ENCODE measurements around the gene OR10K2.
"Not testable (repeated sequence)": the region's sequence is repeated elsewhere in the genome, so short reads cannot be mapped to it uniquely, and the experiment has no call there.

OR10K2 gene

GRCh38 chr1:158426137-158426536 lies at the start of gene OR10K2:
Gene OR10K2, minus strand, starts transcription at chr1:158426237. Its CDS starts 5,371 bp downstream, at chr1:158420866.
- no peak for DNase-seq

- no peak for DNase-seq
These were observed 45.9 kb upstream of the OR10K2 start, which contains the start of gene OR10R2 for GRCh38 chr1:158471920-158472319. Gene OR10R2, plus strand, starts transcription at chr1:158472220. Its CDS starts 106 bp downstream, at chr1:158472326.

- no peak for DNase-seq
These were observed 35.5 kb upstream of the OR10K2 start, which contains the start of gene OR10K1 for GRCh38 chr1:158461534-158461933. Gene OR10K1, plus strand, starts transcription at chr1:158461834. Its CDS starts 3,728 bp downstream, at chr1:158465562.

- no peak for DNase-seq
These were observed 32.2 kb upstream of the OR10K2 start for GRCh38 chr1:158458263-158458662.

GRCh38 chr1:158457246-158457645 lies 31.2 kb upstream of the OR10K2 start:
- no peak for DNase-seq

- DNase-seq: no peak
These were observed 28.5 kb upstream of the OR10K2 start for GRCh38 chr1:158454537-158454936.

GRCh38 chr1:158445376-158445775 lies 19.3 kb upstream of the OR10K2 start:
- DNase-seq: no peak

- DNase-seq: no peak
These were observed 8.7 kb upstream of the OR10K2 start for GRCh38 chr1:158434741-158435140.

GRCh38 chr1:158430163-158430562 lies 4.1 kb upstream of the OR10K2 start:
- DNase-seq: not testable (repeated sequence)

- DNase-seq: no peak
These were observed 1.0 kb downstream of the OR10K2 start for GRCh38 chr1:158425027-158425426.

GRCh38 chr1:158422212-158422611 lies 3.8 kb downstream of the OR10K2 start:
- DNase-seq: no peak

GRCh38 chr1:158417586-158417985 lies 8.5 kb downstream of the OR10K2 start:
- DNase-seq: no peak

- DNase-seq: no peak
These were observed 11.2 kb downstream of the OR10K2 start for GRCh38 chr1:158414651-158415345.

GRCh38 chr1:158407092-158407491 lies 18.9 kb downstream of the OR10K2 start:
- no peak for DNase-seq

- DNase-seq: no peak
These were observed 25.2 kb downstream of the OR10K2 start for GRCh38 chr1:158400871-158401270.

GRCh38 chr1:158398818-158399514 lies 27.1 kb downstream of the OR10K2 start, which contains the start of gene OR10T2:
Gene OR10T2, minus strand, starts transcription at chr1:158399466. Its CDS starts 0 bp downstream, at chr1:158399466.
- no peak for DNase-seq

GRCh38 chr1:158396646-158397045 lies 29.4 kb downstream of the OR10K2 start:
- no peak for DNase-seq

GRCh38 chr1:158393476-158393875 lies 32.6 kb downstream of the OR10K2 start:
- no peak for DNase-seq

GRCh38 chr1:158391099-158391498 lies 34.9 kb downstream of the OR10K2 start:
- no peak for DNase-seq

GRCh38 chr1:158390331-158390730 lies 35.7 kb downstream of the OR10K2 start:
- no peak for DNase-seq

- DNase-seq: no peak
These were observed 51.2 kb downstream of the OR10K2 start for GRCh38 chr1:158374860-158375259.

GRCh38 chr1:158374101-158374500 lies 51.9 kb downstream of the OR10K2 start:
- not testable (repeated sequence) for DNase-seq

GRCh38 chr1:158371188-158371953 lies 54.7 kb downstream of the OR10K2 start:
- DNase-seq: no peak

All from NCI-H2081 (cell line).